ENCODE results near the gene IRF4.
"Not testable (repeated sequence)": the region's sequence is repeated elsewhere in the genome, so short reads cannot be mapped to it uniquely, and the experiment has no call there.

Gene IRF4

GRCh38 chr6:374956-375355, 16.6 kb upstream of the IRF4 start:
- TF ChIP-seq CTCF (IDR thresholded peaks at IDR 0.05; ENCODE audit: low read depth, low read length), result no peak

GRCh38 chr6:376827-377640, 14.5 kb upstream of the IRF4 start:
- TF ChIP-seq CTCF (IDR thresholded peaks at IDR 0.05; ENCODE audit: low read depth, low read length), result no peak
- DNase-seq (ENCODE audit: extremely low read depth, low read depth), result no peak

More at GRCh38 chr6:374956-375355, 16.6 kb upstream of the IRF4 start:
- no peak for DNase-seq (ENCODE audit: extremely low read depth, low read depth)

GRCh38 chr6:377641-378020, 13.9 kb upstream of the IRF4 start:
- not testable (repeated sequence) for DNase-seq (ENCODE audit: extremely low read depth, low read depth)

GRCh38 chr6:378090-378957, 13.2 kb upstream of the IRF4 start:
- DNase-seq (ENCODE audit: extremely low read depth, low read depth), result no peak
- TF ChIP-seq CTCF (IDR thresholded peaks at IDR 0.05; ENCODE audit: low read depth, low read length), result no peak

GRCh38 chr6:378958-379409, 12.6 kb upstream of the IRF4 start:
- TF ChIP-seq CTCF (IDR thresholded peaks at IDR 0.05; ENCODE audit: low read depth, low read length), result no peak
- DNase-seq (ENCODE audit: extremely low read depth, low read depth), result no peak

- DNase-seq (ENCODE audit: extremely low read depth, low read depth), result no peak
- TF ChIP-seq CTCF (IDR thresholded peaks at IDR 0.05; ENCODE audit: low read depth, low read length), result no peak
Observed at GRCh38 chr6:379410-380181, 12.0 kb upstream of the IRF4 start.
